HepG2 (cell line): Measurements from ENCODE around the gene TNFAIP8L2. TPM values are rescaled to one million over a fixed set of nuclear protein-coding genes. Genes with fewer than 3 reads are reported as not detected.

Source experiments
- CCDC6 ChIP-seq: sonication (generic); formaldehyde crosslinking; IDR thresholded peaks from 2 replicates; pipeline ENCODE4 v1.8.1; 2022; ENCODE audit warnings: mild to moderate bottlenecking, missing genetic modification reagents, moderate library complexity
- CENPT ChIP-seq: sonication (generic); formaldehyde crosslinking; IDR thresholded peaks from 2 replicates; pipeline ENCODE4 v1.8.0; 2022; ENCODE audit warnings: low read depth, mild to moderate bottlenecking, moderate library complexity, missing genetic modification reagents
- EHMT2 ChIP-seq: fragments of 200-600 bp; sonication (generic); IDR thresholded peaks from 2 replicates; pipeline ENCODE4 v1.7.0; 2017; ENCODE audit warnings: antibody characterized with exemption, low read depth, low read length, borderline replicate concordance
- FOSL2 ChIP-seq: sonication (generic); formaldehyde crosslinking; IDR thresholded peaks from 2 replicates; pipeline ENCODE4 v1.4.0; 2020; ENCODE audit warnings: missing genetic modification reagents
- FOXM1 ChIP-seq: sonication (generic); formaldehyde crosslinking; IDR thresholded peaks from 2 replicates; pipeline ENCODE4 v1.5.0; 2020; ENCODE audit warnings: missing genetic modification reagents
- HOXA5 ChIP-seq: sonication (generic); formaldehyde crosslinking; IDR thresholded peaks from 2 replicates; pipeline ENCODE4 v1.4.0; 2020; ENCODE audit warnings: missing genetic modification reagents
- NR2F6 ChIP-seq, 2 experiments: IDR thresholded peaks; 2 replicates each; pipeline ENCODE4 v1.6.1; 2016; ENCODE audit warnings: antibody characterized with exemption in 1 of 2, mild to moderate bottlenecking in 1 of 2
- REXO4 ChIP-seq: sonication (generic); formaldehyde crosslinking; IDR thresholded peaks from 2 replicates; pipeline ENCODE4 v1.8.0; 2022; ENCODE audit warnings: missing genetic modification reagents, mild to moderate bottlenecking, borderline replicate concordance
- TFDP1 ChIP-seq: IDR thresholded peaks from 2 replicates; pipeline ENCODE4 v1.6.1; 2016; ENCODE audit warnings: missing compliant biosample characterization, missing genetic modification reagents, borderline replicate concordance
- U2AF1 ChIP-seq: fragments of 200-400 bp; formaldehyde crosslinking; optimal IDR thresholded peaks from 2 replicates; pipeline ENCODE3; 2017; ENCODE audit warnings: mild to moderate bottlenecking, low read depth, low read length
- XRCC5 ChIP-seq: fragments of 200-400 bp; formaldehyde crosslinking; optimal IDR thresholded peaks from 2 replicates; pipeline ENCODE3; 2017; ENCODE audit warnings: mild to moderate bottlenecking, low read length
- polyA plus RNA-seq, 8 experiments: library from polyadenylated mRNA; depleted of rRNA in 3 of 8; stranded (reverse) in 7 of 8; unstranded in 1 of 8; fragments of >200 nt; fragmentation: Illumina TruSeq in 4 of 8; extraction: Trizol in 4 of 8; gene quantifications; 2 replicates each; pipeline versions ENCODE4 v1.2.1 to v1.2.3, GENCODE V29; 2011 to 2016; ENCODE audit warnings: low read depth in 4 of 8, missing spikeins in 1 of 8, mixed read lengths in 1 of 8; ENCODE audit not compliant: insufficient read depth in 1 of 8
- total RNA-seq, 5 experiments: library from RNA; depleted of rRNA; stranded (reverse); fragments of >200 nt; fragmentation: Illumina TruSeq; extraction: Trizol; gene quantifications; 2 replicates each; pipeline ENCODE4 v1.2.3, GENCODE V29; 2016; ENCODE audit warnings: low read depth in 1 of 5
- TF ChIP-seq, protein P1 (sequence below): sonication (generic); formaldehyde crosslinking; IDR thresholded peaks from 2 replicates; pipeline ENCODE4 v1.5.1; 2020; ENCODE audit warnings: mild to moderate bottlenecking, missing genetic modification reagents, borderline replicate concordance
- TF ChIP-seq, protein P2 (sequence below): sonication (generic); formaldehyde crosslinking; IDR thresholded peaks from 2 replicates; pipeline ENCODE4 v1.5.0; 2020; ENCODE audit warnings: missing genetic modification reagents
- TF ChIP-seq, protein P3 (sequence below), 2 experiments: sonication (generic) in 1 of 2; formaldehyde crosslinking in 1 of 2; IDR thresholded peaks; 2 replicates each; pipeline versions ENCODE4 v1.5.1 to v1.6.1; 2011 to 2020; ENCODE audit warnings: borderline replicate concordance in 1 of 2, low read depth in 1 of 2, low read length in 1 of 2, mild to moderate bottlenecking in 1 of 2, missing genetic modification reagents in 1 of 2, moderate library complexity in 1 of 2
- TF ChIP-seq, protein P4 (sequence below): conservative IDR thresholded peaks from 2 replicates; pipeline ENCODE4 v1.6.1; 2018; ENCODE audit warnings: missing genetic modification reagents
- TF ChIP-seq, protein P5 (sequence below): sonication (generic); formaldehyde crosslinking; IDR thresholded peaks from 2 replicates; pipeline ENCODE4 v1.5.0; 2020; ENCODE audit warnings: mild to moderate bottlenecking, missing genetic modification reagents, moderate library complexity

TNFAIP8L2 gene
- total and polyA plus RNA-seq, 2 of the 13 experiments (the other 11 are each of a cell fraction or from before 2014, with no cell fraction given), result not detected

- TF ChIP-seq, protein P1, sequence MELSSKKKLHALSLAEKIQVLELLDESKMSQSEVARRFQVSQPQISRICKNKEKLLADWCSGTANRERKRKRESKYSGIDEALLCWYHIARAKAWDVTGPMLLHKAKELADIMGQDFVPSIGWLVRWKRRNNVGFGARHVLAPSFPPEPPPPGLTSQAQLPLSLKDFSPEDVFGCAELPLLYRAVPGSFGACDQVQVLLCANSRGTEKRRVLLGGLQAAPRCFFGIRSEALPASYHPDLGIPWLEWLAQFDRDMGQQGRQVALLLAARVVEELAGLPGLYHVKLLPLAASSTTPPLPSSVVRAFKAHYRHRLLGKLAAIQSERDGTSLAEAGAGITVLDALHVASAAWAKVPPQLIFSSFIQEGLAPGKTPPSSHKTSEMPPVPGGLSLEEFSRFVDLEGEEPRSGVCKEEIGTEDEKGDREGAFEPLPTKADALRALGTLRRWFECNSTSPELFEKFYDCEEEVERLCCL (CRISPR knock-in tag), result peak; percentile 57; the same call in 1 of the 2 replicates
- TF ChIP-seq REXO4 (CRISPR knock-in tag), result no peak
- no peak for TF ChIP-seq FOXM1 (CRISPR knock-in tag)
- TF ChIP-seq TFDP1, result no peak; the same call in 1 of the 2 replicates
- TF ChIP-seq CCDC6 (CRISPR knock-in tag), result no peak
- TF ChIP-seq, protein P2, sequence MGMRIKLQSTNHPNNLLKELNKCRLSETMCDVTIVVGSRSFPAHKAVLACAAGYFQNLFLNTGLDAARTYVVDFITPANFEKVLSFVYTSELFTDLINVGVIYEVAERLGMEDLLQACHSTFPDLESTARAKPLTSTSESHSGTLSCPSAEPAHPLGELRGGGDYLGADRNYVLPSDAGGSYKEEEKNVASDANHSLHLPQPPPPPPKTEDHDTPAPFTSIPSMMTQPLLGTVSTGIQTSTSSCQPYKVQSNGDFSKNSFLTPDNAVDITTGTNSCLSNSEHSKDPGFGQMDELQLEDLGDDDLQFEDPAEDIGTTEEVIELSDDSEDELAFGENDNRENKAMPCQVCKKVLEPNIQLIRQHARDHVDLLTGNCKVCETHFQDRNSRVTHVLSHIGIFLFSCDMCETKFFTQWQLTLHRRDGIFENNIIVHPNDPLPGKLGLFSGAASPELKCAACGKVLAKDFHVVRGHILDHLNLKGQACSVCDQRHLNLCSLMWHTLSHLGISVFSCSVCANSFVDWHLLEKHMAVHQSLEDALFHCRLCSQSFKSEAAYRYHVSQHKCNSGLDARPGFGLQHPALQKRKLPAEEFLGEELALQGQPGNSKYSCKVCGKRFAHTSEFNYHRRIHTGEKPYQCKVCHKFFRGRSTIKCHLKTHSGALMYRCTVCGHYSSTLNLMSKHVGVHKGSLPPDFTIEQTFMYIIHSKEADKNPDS (CRISPR knock-in tag), result no peak
- no peak for TF ChIP-seq CENPT (CRISPR knock-in tag)
- TF ChIP-seq NR2F6 (IDR thresholded peaks at IDR 0.05), result no peak
- no peak for TF ChIP-seq NR2F6 (CRISPR knock-in tag; IDR thresholded peaks at IDR 0.05)
- peak; percentile 47; the same call in 1 of the 2 replicates for TF ChIP-seq HOXA5 (CRISPR knock-in tag)
- no peak for TF ChIP-seq EHMT2
- TF ChIP-seq, protein P3, sequence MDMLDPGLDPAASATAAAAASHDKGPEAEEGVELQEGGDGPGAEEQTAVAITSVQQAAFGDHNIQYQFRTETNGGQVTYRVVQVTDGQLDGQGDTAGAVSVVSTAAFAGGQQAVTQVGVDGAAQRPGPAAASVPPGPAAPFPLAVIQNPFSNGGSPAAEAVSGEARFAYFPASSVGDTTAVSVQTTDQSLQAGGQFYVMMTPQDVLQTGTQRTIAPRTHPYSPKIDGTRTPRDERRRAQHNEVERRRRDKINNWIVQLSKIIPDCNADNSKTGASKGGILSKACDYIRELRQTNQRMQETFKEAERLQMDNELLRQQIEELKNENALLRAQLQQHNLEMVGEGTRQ (IDR thresholded peaks at IDR 0.05; ENCODE audit: low read depth, low read length), result no peak
- TF ChIP-seq, protein P3 (CRISPR knock-in tag; IDR thresholded peaks at IDR 0.05; ENCODE audit: borderline replicate concordance), result 0 out of 2 replicates have a peak, but pooled peaks have one; percentile 9
- TF ChIP-seq XRCC5, result peak; percentile 37
- TF ChIP-seq, protein P4, sequence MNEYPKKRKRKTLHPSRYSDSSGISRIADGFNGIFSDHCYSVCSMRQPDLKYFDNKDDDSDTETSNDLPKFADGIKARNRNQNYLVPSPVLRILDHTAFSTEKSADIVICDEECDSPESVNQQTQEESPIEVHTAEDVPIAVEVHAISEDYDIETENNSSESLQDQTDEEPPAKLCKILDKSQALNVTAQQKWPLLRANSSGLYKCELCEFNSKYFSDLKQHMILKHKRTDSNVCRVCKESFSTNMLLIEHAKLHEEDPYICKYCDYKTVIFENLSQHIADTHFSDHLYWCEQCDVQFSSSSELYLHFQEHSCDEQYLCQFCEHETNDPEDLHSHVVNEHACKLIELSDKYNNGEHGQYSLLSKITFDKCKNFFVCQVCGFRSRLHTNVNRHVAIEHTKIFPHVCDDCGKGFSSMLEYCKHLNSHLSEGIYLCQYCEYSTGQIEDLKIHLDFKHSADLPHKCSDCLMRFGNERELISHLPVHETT, result no peak
- TF ChIP-seq FOSL2 (CRISPR knock-in tag), result no peak; the same call in 1 of the 2 replicates
- TF ChIP-seq, protein P5, sequence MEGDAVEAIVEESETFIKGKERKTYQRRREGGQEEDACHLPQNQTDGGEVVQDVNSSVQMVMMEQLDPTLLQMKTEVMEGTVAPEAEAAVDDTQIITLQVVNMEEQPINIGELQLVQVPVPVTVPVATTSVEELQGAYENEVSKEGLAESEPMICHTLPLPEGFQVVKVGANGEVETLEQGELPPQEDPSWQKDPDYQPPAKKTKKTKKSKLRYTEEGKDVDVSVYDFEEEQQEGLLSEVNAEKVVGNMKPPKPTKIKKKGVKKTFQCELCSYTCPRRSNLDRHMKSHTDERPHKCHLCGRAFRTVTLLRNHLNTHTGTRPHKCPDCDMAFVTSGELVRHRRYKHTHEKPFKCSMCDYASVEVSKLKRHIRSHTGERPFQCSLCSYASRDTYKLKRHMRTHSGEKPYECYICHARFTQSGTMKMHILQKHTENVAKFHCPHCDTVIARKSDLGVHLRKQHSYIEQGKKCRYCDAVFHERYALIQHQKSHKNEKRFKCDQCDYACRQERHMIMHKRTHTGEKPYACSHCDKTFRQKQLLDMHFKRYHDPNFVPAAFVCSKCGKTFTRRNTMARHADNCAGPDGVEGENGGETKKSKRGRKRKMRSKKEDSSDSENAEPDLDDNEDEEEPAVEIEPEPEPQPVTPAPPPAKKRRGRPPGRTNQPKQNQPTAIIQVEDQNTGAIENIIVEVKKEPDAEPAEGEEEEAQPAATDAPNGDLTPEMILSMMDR (CRISPR knock-in tag), result 0 out of 2 replicates have a peak, but pooled peaks have one; percentile 2
- no peak for TF ChIP-seq U2AF1
Observed at GRCh38 chr1:151146412-151147131, 9.9 kb upstream of the TNFAIP8L2 start, which contains the start of gene SEMA6C (continued).
